Lower leg skin (tissue), 4 donors: Measurements from ENCODE around the gene ZNF222. TPM values are rescaled to one million over a fixed set of nuclear protein-coding genes. Genes with fewer than 3 reads are reported as not detected.

ENCODE experiments used
- DNase-seq, 2 donors: peaks; one replicate each; pipeline ENCODE4 v3.0.0-alpha.2; 2019; ENCODE audit warnings: low spot score in 2 of 2
- H3K4me3 ChIP-seq: fragments of 200-600 bp; sonication (generic); 2 replicates; pipeline ENCODE4 v1.5.1; 2017; ENCODE audit warnings: mild to moderate bottlenecking, low read depth; ENCODE audit not compliant: poor library complexity, severe bottlenecking
- CTCF ChIP-seq, 3 donors: fragments of 450-650 bp; IDR thresholded peaks; one replicate each; pipeline ENCODE4 v1.5.1; 2016; ENCODE audit warnings: antibody characterized with exemption in 3 of 3, mild to moderate bottlenecking in 3 of 3, moderate library complexity in 2 of 3
- POLR2A ChIP-seq, 2 donors: fragments of 450-650 bp; IDR thresholded peaks; one replicate each; pipeline ENCODE4 v1.6.1; 2016 to 2017; ENCODE audit warnings: antibody characterized with exemption in 2 of 2, mild to moderate bottlenecking in 1 of 2, moderate library complexity in 1 of 2
- WGBS, 2 donors: methylation state at CpG; one replicate each; pipeline ENCODE4 v1.1.5; 2018; 5-methylcytosine and 5-hydroxymethylcytosine counted together
- intact Hi-C: fragments of 100-400 bp; cut with DNase I; formaldehyde crosslinking; loops from one replicate; pipeline ENCODE4 v1.15.0; 2023; ENCODE audit warnings: low total_unique reads
- total RNA-seq, 4 donors: library from RNA; depleted of rRNA; stranded (reverse); fragments of >200 nt; gene quantifications; one replicate each; pipeline ENCODE4 v1.1.0, GENCODE V29; 2016

ZNF222 gene
- total RNA-seq, 4 donors from 2014 or later, result 1.1 to 6.1 (median 2.6) TPM

- TF ChIP-seq POLR2A (IDR thresholded peaks at IDR 0.05), result no peak
- no peak for TF ChIP-seq CTCF (IDR thresholded peaks at IDR 0.05)
- no peak overlapping the region for H3K4me3 ChIP-seq
- 97 to 100% methylated on average over 6 of the region's 6 CpGs for WGBS, 2 donors
- intact Hi-C loops, result no loop called here
- no peak for DNase-seq
Measured at GRCh38 chr19:44007473-44007872, 17.7 kb upstream of the ZNF222 start.

GRCh38 chr19:44010468-44010867 is 14.7 kb upstream of the ZNF222 start:
- TF ChIP-seq POLR2A (IDR thresholded peaks at IDR 0.05) (no peak), CTCF (IDR thresholded peaks at IDR 0.05) (no peak)
- WGBS, 2 donors, result 98 to 99% methylated on average over 5 of the region's 5 CpGs
- no peak for DNase-seq
- intact Hi-C loops, result no loop called here
- H3K4me3 ChIP-seq, result no peak overlapping the region

- WGBS, 2 donors, result 35 to 52% methylated on average over 2 of the region's 2 CpGs
- DNase-seq, result no peak
- no peak for TF ChIP-seq CTCF (IDR thresholded peaks at IDR 0.05)
- TF ChIP-seq POLR2A (IDR thresholded peaks at IDR 0.05), result no peak
- no peak overlapping the region for H3K4me3 ChIP-seq
- intact Hi-C loops, result no loop called here
Measured at GRCh38 chr19:44019498-44019897, 5.7 kb upstream of the ZNF222 start.

- intact Hi-C loops, result no loop called here
- no peak for DNase-seq
- no peak for TF ChIP-seq CTCF (IDR thresholded peaks at IDR 0.05)
- TF ChIP-seq POLR2A (IDR thresholded peaks at IDR 0.05), result no peak
- no peak overlapping the region for H3K4me3 ChIP-seq
Measured at GRCh38 chr19:44021221-44021620, 4.0 kb upstream of the ZNF222 start.

- intact Hi-C loops, result no loop called here
- WGBS, 2 donors, result 37 to 39% methylated on average over 4 of the region's 4 CpGs
- no peak overlapping the region for H3K4me3 ChIP-seq
- no peak for DNase-seq
- TF ChIP-seq CTCF (IDR thresholded peaks at IDR 0.05) (no peak), POLR2A (IDR thresholded peaks at IDR 0.05) (no peak)
Measured at GRCh38 chr19:44024900-44025216, 321 bp upstream of the ZNF222 start.

- no peak for TF ChIP-seq CTCF (IDR thresholded peaks at IDR 0.05)
- TF ChIP-seq POLR2A (IDR thresholded peaks at IDR 0.05), result no peak
- no peak overlapping the region for H3K4me3 ChIP-seq
- intact Hi-C loops, result no loop called here
- no peak for DNase-seq
- WGBS, 2 donors, result 97% methylated on average over 6 of the region's 6 CpGs
Measured at GRCh38 chr19:44026622-44027021, 1.4 kb downstream of the ZNF222 start.
